Common myeloid progenitor, CD34-positive (primary cell): Measurements from ENCODE around the gene HNRNPM.

Experiments used
- CTCF ChIA-PET: fragments of 350-600 bp; sonication (Branson Sonifier 250); formaldehyde crosslinking; loops from one replicate; lab custom pipeline; 2021; ENCODE audit warnings: antibody characterized with exemption; lab: Charles Lee
- POLR2A ChIA-PET: fragments of 350-600 bp; sonication (Branson Sonifier 250); formaldehyde crosslinking; loops from one replicate; lab custom pipeline; 2021; ENCODE audit warnings: antibody characterized with exemption; lab: Charles Lee
- DNase-seq, 3 donors: peaks; one replicate each; pipeline versions ENCODE4 v3.0.0 to v3.0.0-alpha.2; 2013
- H3K27ac ChIP-seq, 2 experiments: 1 replicate in 1 of 2; 2 replicates in 1 of 2; pipeline ENCODE4 v1.7.0; 2013; ENCODE audit warnings: inconsistent platforms in 2 of 2, low read length in 2 of 2, mild to moderate bottlenecking in 2 of 2, low read depth in 1 of 2, moderate library complexity in 1 of 2; ENCODE audit not compliant: severe bottlenecking in 2 of 2, insufficient read depth in 1 of 2, poor library complexity in 1 of 2
- H3K27me3 ChIP-seq, 5 experiments: replicated peaks in 2 of 5; 1 replicate in 3 of 5; 2 replicates in 2 of 5; pipeline versions ENCODE4 v1.6.1 to v1.7.0; 2013; ENCODE audit warnings: low read length in 4 of 5, mild to moderate bottlenecking in 2 of 5, moderate library complexity in 2 of 5, inconsistent platforms in 1 of 5; ENCODE audit not compliant: insufficient read depth in 5 of 5, control insufficient read depth in 4 of 5
- H3K36me3 ChIP-seq, 4 experiments: 1 replicate in 2 of 4; 2 replicates in 2 of 4; pipeline versions ENCODE4 v1.6.1 to v1.7.0; 2013; ENCODE audit warnings: low read length in 3 of 4, control low read depth in 1 of 4, mild to moderate bottlenecking in 1 of 4; ENCODE audit not compliant: control insufficient read depth in 4 of 4, insufficient read depth in 4 of 4
- H3K4me1 ChIP-seq, 4 experiments: 1 replicate in 3 of 4; 2 replicates in 1 of 4; pipeline versions ENCODE4 v1.6.1 to v1.7.1; 2013; ENCODE audit warnings: low read length in 3 of 4, mild to moderate bottlenecking in 3 of 4, control low read depth in 1 of 4, inconsistent platforms in 1 of 4, moderate library complexity in 1 of 4; ENCODE audit not compliant: control insufficient read depth in 4 of 4, insufficient read depth in 4 of 4; ENCODE audit errors: control extremely low read depth in 1 of 4
- H3K4me3 ChIP-seq, 7 experiments: 1 replicate in 4 of 7; 2 replicates in 3 of 7; pipeline versions ENCODE4 v1.5.1 to v1.7.0; 2013; ENCODE audit warnings: mild to moderate bottlenecking in 7 of 7, low read length in 6 of 7, moderate library complexity in 6 of 7, inconsistent platforms in 2 of 7, low read depth in 2 of 7, control low read depth in 1 of 7; ENCODE audit not compliant: insufficient read depth in 4 of 7, control insufficient read depth in 1 of 7; ENCODE audit errors: extremely low read depth in 1 of 7
- H3K9me3 ChIP-seq, 5 experiments: 1 replicate in 4 of 5; 2 replicates in 1 of 5; pipeline versions ENCODE4 v1.6.1 to v1.7.1; 2013; ENCODE audit warnings: low read length in 4 of 5, mild to moderate bottlenecking in 2 of 5, inconsistent platforms in 1 of 5, low read depth in 1 of 5, moderate library complexity in 1 of 5; ENCODE audit not compliant: control insufficient read depth in 4 of 5, insufficient read depth in 2 of 5; ENCODE audit errors: control extremely low read depth in 1 of 5
- WGBS: methylation state at CpG from one replicate; pipeline ENCODE4 v1.1.5; 2013; ENCODE audit not compliant: insufficient coverage; 5-methylcytosine and 5-hydroxymethylcytosine counted together

The HNRNPM gene

DNA sequence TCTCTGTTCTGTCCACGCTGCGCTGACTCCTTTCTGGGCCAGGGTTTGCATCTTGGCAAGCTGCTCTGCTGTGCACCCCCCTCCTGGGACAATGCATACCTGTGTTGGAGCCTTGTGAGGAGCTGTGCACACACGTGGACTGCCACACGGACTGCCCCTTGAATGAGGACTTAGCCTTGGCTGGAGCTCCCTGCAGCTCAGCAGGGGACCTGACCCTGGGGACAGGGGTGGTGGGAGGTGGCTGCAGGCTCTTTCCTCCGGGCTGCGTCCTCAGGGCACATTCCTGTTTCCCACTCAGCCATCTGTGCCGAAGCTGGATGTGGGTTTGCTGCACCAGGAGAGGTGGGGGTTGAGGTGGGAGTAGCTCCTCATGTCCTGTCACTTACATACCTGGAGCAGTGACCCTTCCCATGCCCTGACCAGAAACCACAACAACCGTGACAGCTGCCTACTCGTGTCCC, 46.4 kb upstream of the HNRNPM start:
- no peaks in the 10 kb centered on the region for H3K9me3 ChIP-seq
- CTCF ChIA-PET: interaction anchor here (0.7 to 3.8 kb wide), 5 partner anchors 11 to 131 kb away, joined by 3 to 30 read pairs (median 4); no protein-coding TSS in a partner anchor
- H3K4me3 ChIP-seq: no peak overlapping the region
- DNase-seq: no peak
- 87% methylated on average over 8 of the region's 9 CpGs for WGBS
- H3K27ac ChIP-seq: no peak overlapping the region
- peaks cover 0 to 16% (median 7%) of the 10 kb centered on the region in 4 experiments for H3K4me1 ChIP-seq
- no peaks in the 10 kb centered on the region for H3K27me3 ChIP-seq
- POLR2A ChIA-PET: interaction anchor here (0.6 kb wide), 1 partner anchor 81 kb away, joined by 3 read pairs; no protein-coding TSS in a partner anchor
- H3K36me3 ChIP-seq: peaks cover 10 to 36% (median 27%) of the 10 kb centered on the region in 4 experiments

DNA sequence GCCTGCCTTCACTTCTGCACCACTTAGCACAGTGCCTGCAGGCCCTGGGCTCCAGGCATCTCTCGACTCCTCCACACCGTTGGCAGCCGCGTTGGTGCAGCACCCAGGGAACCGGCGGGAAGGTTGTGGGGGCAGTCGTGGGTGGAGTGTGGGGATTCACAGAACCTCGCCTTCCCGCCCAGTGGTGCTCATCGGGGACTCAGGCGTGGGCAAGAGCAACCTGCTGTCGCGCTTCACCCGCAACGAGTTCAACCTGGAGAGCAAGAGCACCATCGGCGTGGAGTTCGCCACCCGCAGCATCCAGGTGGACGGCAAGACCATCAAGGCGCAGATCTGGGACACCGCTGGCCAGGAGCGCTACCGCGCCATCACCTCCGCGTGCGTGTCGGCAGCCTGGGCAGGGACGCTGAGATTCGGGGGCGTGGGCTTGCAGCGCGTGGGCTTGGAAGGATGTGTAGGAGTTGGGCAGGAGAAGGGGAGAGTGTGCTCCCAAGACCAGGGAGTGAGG, 45.0 kb upstream of the HNRNPM start:
- H3K4me1 ChIP-seq: peaks cover 0 to 15% (median 6%) of the 10 kb centered on the region in 4 experiments
- H3K9me3 ChIP-seq: no peaks in the 10 kb centered on the region
- no peak for DNase-seq
- ChIA-PET POLR2A (no interaction called here), CTCF (interaction anchor here (0.6 to 3.8 kb wide), 3 partner anchors 13 to 50 kb away, joined by 3 to 30 read pairs (median 5); no protein-coding TSS in a partner anchor)
- H3K36me3 ChIP-seq: peaks cover 10 to 48% (median 31%) of the 10 kb centered on the region in 4 experiments
- no peak overlapping the region for H3K27ac ChIP-seq
- no peak overlapping the region for H3K4me3 ChIP-seq
- no peaks in the 10 kb centered on the region for H3K27me3 ChIP-seq
- 95% methylated on average over 34 of the region's 34 CpGs for WGBS

DNA sequence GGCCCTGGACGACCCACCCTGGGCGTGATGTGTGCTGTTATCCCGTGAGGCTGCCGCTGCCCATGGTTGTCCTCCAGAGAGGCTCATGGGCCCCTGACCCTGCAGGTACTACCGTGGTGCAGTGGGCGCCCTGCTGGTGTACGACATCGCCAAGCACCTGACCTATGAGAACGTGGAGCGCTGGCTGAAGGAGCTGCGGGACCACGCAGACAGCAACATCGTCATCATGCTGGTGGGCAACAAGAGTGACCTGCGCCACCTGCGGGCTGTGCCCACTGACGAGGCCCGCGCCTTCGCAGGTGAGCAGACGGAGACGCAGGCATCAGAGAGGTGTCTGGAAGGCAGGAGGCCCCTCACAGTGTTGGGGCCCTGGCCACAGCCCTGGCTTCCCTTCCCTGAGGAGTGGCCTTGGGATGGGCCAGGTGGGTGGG, 42.8 kb upstream of the HNRNPM start:
- Histone ChIP-seq H3K27ac (no peak overlapping the region), H3K4me1 (peaks cover 0 to 6% (median 1%) of the 10 kb centered on the region in 4 experiments), H3K4me3 (no peak overlapping the region), H3K9me3 (no peaks in the 10 kb centered on the region), H3K36me3 (peaks cover 10 to 57% (median 39%) of the 10 kb centered on the region in 4 experiments), H3K27me3 (no peaks in the 10 kb centered on the region)
- ChIA-PET CTCF (interaction anchor here (1.2 kb wide), 1 partner anchor 48 kb away, joined by 7 read pairs; no protein-coding TSS in a partner anchor), POLR2A (no interaction called here)
- 99% methylated on average over 21 of the region's 21 CpGs for WGBS
- no peak for DNase-seq

DNA sequence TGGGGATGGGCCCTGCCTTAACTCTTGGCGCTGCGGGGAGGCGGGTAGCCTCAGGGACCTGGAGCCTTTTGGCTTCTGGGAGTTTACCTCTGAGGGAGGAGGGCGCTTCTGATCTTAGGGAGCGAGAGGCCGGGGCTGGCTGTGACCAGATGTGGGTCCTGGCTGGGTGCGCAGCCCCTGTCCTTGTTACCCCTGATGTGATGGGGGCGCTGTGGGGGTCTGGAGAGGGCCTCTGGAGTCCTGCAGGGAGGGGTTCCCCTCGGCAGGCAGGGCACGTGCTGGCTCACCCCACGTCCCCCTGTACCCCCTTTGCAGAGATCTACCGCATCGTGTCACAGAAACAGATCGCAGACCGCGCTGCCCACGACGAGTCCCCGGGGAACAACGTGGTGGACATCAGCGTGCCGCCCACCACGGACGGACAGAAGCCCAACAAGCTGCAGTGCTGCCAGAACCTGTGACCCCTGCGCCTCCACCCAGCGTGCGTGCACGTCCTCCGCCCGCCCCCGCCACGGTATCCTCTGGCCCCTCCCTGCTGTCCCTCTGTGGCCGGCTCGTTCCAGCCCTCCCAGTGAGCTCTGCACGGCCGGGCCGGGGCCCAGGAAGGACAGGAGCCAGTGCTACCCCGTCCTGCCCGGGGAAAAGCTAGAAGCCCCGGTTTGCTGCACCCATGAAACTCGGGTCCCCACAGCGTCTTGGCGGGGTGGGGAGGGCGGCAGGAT, 41.5 kb upstream of the HNRNPM start:
- no peak for DNase-seq
- Histone ChIP-seq H3K4me1 (no peaks in the 10 kb centered on the region), H3K4me3 (no peak overlapping the region), H3K27ac (no peak overlapping the region), H3K36me3 (peaks cover 10 to 54% (median 37%) of the 10 kb centered on the region in 4 experiments), H3K27me3 (no peaks in the 10 kb centered on the region), H3K9me3 (no peaks in the 10 kb centered on the region)
- whole genome bisulfite sequencing: 96% methylated on average over 39 of the region's 44 CpGs
- CTCF ChIA-PET: no interaction called here
- POLR2A ChIA-PET: interaction anchor here (0.6 kb wide), 1 partner anchor 289 kb away, joined by 6 read pairs; no protein-coding TSS in a partner anchor

DNA sequence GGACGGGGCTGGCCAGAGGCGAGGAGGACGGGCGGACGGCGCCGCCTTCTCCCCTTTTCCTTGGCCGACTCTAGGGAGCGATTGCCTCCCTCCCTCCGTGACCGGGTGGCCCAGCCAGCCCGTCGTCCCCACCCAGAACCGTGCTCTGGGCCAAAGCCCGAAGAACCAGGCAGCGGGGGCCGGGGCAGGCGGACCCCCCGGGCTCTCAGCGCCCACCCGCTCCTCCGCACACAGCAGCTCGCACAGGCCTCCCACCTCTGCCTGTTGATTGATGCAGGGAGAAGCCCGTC, 41.0 kb upstream of the HNRNPM start:
- Histone ChIP-seq H3K9me3 (no peaks in the 10 kb centered on the region), H3K36me3 (peaks cover 9 to 51% (median 37%) of the 10 kb centered on the region in 4 experiments)
- POLR2A ChIA-PET: interaction anchor here (0.6 kb wide), 1 partner anchor 290 kb away, joined by 6 read pairs; no protein-coding TSS in a partner anchor

DNA sequence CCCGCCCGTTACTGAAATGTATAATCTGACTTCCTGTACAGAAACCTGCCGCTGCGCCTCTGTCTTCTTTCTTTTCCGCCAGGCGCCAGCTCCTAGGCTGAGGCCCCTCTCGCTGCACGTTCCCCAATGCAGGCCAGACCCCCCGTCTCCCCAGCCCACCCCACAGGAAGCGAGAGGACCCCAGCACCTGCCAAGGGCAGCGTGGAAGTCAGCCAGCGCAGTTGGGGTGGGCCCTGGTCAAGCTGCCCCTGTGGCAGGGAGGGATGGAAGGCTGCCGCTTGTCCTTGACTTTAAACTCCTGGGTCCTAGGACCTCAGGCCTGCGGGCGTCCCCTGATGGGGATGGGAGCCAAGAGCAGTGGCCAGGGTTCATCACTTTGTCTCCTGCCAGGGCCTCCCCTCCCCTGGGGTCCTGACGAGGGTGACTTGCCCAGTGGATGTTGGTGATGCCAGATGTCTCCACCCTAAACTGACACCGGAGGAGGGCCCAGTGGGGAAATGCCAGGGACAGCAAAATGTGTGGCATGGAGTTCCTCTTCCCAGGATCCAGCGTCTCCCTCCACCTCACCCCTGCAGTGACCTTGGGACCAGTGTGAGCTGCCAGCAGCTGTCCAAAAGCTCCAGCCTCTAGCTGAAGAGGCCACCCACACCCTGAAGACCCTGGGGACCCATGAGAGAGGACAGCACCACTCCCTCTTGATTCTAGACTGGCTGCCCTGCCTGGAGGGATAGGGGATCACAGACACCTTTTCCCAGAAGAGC, 40.2 kb upstream of the HNRNPM start:
- POLR2A ChIA-PET: no interaction called here

More for the DNA sequence above, 41.0 kb upstream of the HNRNPM start:
- Histone ChIP-seq H3K27me3 (no peaks in the 10 kb centered on the region), H3K4me1 (no peaks in the 10 kb centered on the region), H3K27ac (no peak overlapping the region), H3K4me3 (no peak overlapping the region)
- no peak for DNase-seq
- 99% methylated on average over 12 of the region's 24 CpGs for WGBS
- CTCF ChIA-PET: no interaction called here

More for the DNA sequence above, 40.2 kb upstream of the HNRNPM start:
- CTCF ChIA-PET: interaction anchor here (0.8 kb wide), 1 partner anchor 10 kb away, joined by 3 read pairs; no protein-coding TSS in a partner anchor
- 98% methylated on average over 6 of the region's 18 CpGs for WGBS
- H3K36me3 ChIP-seq: peaks cover 7 to 47% (median 33%) of the 10 kb centered on the region in 4 experiments
- H3K9me3 ChIP-seq: no peaks in the 10 kb centered on the region
- DNase-seq: no peak
- no peak overlapping the region for H3K4me3 ChIP-seq
- no peak overlapping the region for H3K27ac ChIP-seq
- H3K27me3 ChIP-seq: no peaks in the 10 kb centered on the region
- no peaks in the 10 kb centered on the region for H3K4me1 ChIP-seq
